ENCODE data around the gene LRCH1.

GRCh38 chr13:46759846-46760245, 206.9 kb downstream of the LRCH1 start:
- TF ChIP-seq RFX5 (IDR thresholded peaks at IDR 0.05; ENCODE audit: low read length) = no peak
- TF ChIP-seq EP300 (IDR thresholded peaks at IDR 0.05; ENCODE audit: borderline replicate concordance in 1 of 2, low read depth in 1 of 2, low read length in 1 of 2) = no peak
- TF ChIP-seq TAF1 (IDR thresholded peaks at IDR 0.05; ENCODE audit: borderline replicate concordance, low read depth, low read length) = no peak
- TF ChIP-seq POLR2AphosphoS5 (IDR thresholded peaks at IDR 0.05; ENCODE audit: low read depth, low read length) = no peak
- no peak for TF ChIP-seq CTCF (IDR thresholded peaks at IDR 0.05)
- no peak for TF ChIP-seq RAD21 (IDR thresholded peaks at IDR 0.05; ENCODE audit: low read length)
- TF ChIP-seq REST (IDR thresholded peaks at IDR 0.05; ENCODE audit: low read depth, low read length) = no peak
- no peak for TF ChIP-seq NFIC (IDR thresholded peaks at IDR 0.05; ENCODE audit: borderline replicate concordance)
- no peak for TF ChIP-seq EZH2phosphoT487 (IDR thresholded peaks at IDR 0.05; ENCODE audit: borderline replicate concordance, low read depth)
- TF ChIP-seq FOXJ3 (CRISPR knock-in tag; IDR thresholded peaks at IDR 0.05) = no peak
- no peak for TF ChIP-seq YY1 (IDR thresholded peaks at IDR 0.05; ENCODE audit: low read depth)
- TF ChIP-seq MXI1 (IDR thresholded peaks at IDR 0.05; ENCODE audit: low read depth, low read length) = no peak

All from SK-N-SH (cell line).